GM12878 (cell line): ENCODE measurements around the gene CDH8. TPM values are rescaled to one million over a fixed set of nuclear protein-coding genes. Genes with fewer than 3 reads are reported as not detected.

Source experiments
- ATAC-seq: fragments of 200-7000 bp; cut with Tn5 transposase; 3 replicates; pipeline ENCODE4 v1.9.1; 2020; ENCODE audit warnings: mild to moderate bottlenecking, moderate library complexity
- BruUV-seq: library from RNA; stranded (reverse); fragments of 400-500 nt; replicated peaks from 2 replicates; lab custom pipeline; 2021; lab: Mats Ljungman, UMichigan
- CTCF ChIA-PET: fragments of 300-600 bp; sonication (Branson Sonifier 250); formaldehyde crosslinking; extraction: SDS; loops from one replicate; lab custom pipeline; 2021; ENCODE audit warnings: inconsistent platforms; lab: Yijun Ruan, JAX
- POLR2A ChIA-PET: fragments of 350-600 bp; formaldehyde crosslinking; extraction: SDS; loops from one replicate; lab custom pipeline; 2021; ENCODE audit warnings: inconsistent platforms; lab: Charles Lee
- RAD21 ChIA-PET: fragments of 300-600 bp; sonication (Branson Sonifier 250); formaldehyde crosslinking; loops from one replicate; lab custom pipeline; 2023; ENCODE audit warnings: antibody characterized with exemption; ENCODE audit not compliant: unreplicated experiment; lab: Charles Lee
- SMC1A ChIA-PET: fragments of 300-600 bp; sonication (Branson Sonifier 250); formaldehyde crosslinking; loops from one replicate; lab custom pipeline; 2023; ENCODE audit not compliant: unreplicated experiment, uncharacterized antibody; lab: Charles Lee
- DNase-seq: peaks from one replicate; pipeline ENCODE4 v3.0.0-alpha.2; 2011; ENCODE audit warnings: low read depth, low spot score
- FAIRE-seq: peaks from 3 replicates; lab custom pipeline; 2011; peaks lifted over from hg19 to GRCh38; lab: Jason Lieb, UNC
- H2AFZ ChIP-seq: 2 replicates; pipeline ENCODE4 v1.6.0; 2011; ENCODE audit warnings: low read depth, low read length, control low read depth; ENCODE audit not compliant: control insufficient read depth
- H3K27ac ChIP-seq: 2 replicates; pipeline ENCODE4 v1.5.1; 2011; ENCODE audit warnings: control low read depth; ENCODE audit not compliant: control insufficient read depth, insufficient read depth
- H3K27me3 ChIP-seq, 2 experiments: replicated peaks in 1 of 2; 2 replicates each; pipeline versions ENCODE4 v1.6.0 to v1.6.1; 2011; ENCODE audit warnings: low read length in 1 of 2; ENCODE audit not compliant: control insufficient read depth in 2 of 2, insufficient read depth in 2 of 2
- H3K36me3 ChIP-seq, 2 experiments: 2 replicates each; pipeline ENCODE4 v1.5.1; 2011; ENCODE audit warnings: low read length in 1 of 2; ENCODE audit not compliant: control insufficient read depth in 2 of 2, insufficient read depth in 2 of 2
- H3K4me1 ChIP-seq: 2 replicates; pipeline ENCODE4 v1.6.1; 2011; ENCODE audit warnings: mild to moderate bottlenecking, low read length, moderate library complexity, mixed read lengths; ENCODE audit not compliant: control insufficient read depth, insufficient read depth
- H3K4me2 ChIP-seq: 2 replicates; pipeline ENCODE4 v1.6.0; 2011; ENCODE audit warnings: control low read depth; ENCODE audit not compliant: control insufficient read depth, insufficient read depth
- H3K4me3 ChIP-seq: fragments of 200-600 bp; sonication (generic); 2 replicates; pipeline ENCODE4 v1.5.1; 2016
- H3K79me2 ChIP-seq: 2 replicates; pipeline ENCODE4 v1.6.0; 2011; ENCODE audit warnings: low read length; ENCODE audit not compliant: control insufficient read depth, insufficient read depth
- H3K9ac ChIP-seq: 2 replicates; pipeline ENCODE4 v1.8.0; 2011; ENCODE audit warnings: low read length, control low read depth, mixed read lengths; ENCODE audit not compliant: control insufficient read depth, insufficient read depth
- H3K9me3 ChIP-seq: replicated peaks from 3 replicates; pipeline ENCODE4 v1.5.1; 2011; ENCODE audit warnings: mild to moderate bottlenecking, low read length; ENCODE audit not compliant: control insufficient read depth, insufficient read depth
- H4K20me1 ChIP-seq: 2 replicates; pipeline ENCODE4 v1.6.0; 2011; ENCODE audit not compliant: control insufficient read depth, insufficient read depth
- FOS ChIP-seq: IDR thresholded peaks from 3 replicates; pipeline ENCODE4 v1.6.1; 2011; ENCODE audit warnings: borderline replicate concordance; ENCODE audit not compliant: insufficient read length; ENCODE audit errors: extremely low read depth
- HDGF ChIP-seq: fragments of 450-650 bp; IDR thresholded peaks from 2 replicates; pipeline ENCODE4 v1.6.1; 2016; ENCODE audit warnings: antibody characterized with exemption
- KDM1A ChIP-seq: fragments of 200-600 bp; sonication (generic); IDR thresholded peaks from 2 replicates; pipeline ENCODE4 v1.6.1; 2016; ENCODE audit warnings: borderline replicate concordance
- KLF5 ChIP-seq: fragments of 450-650 bp; IDR thresholded peaks from 2 replicates; pipeline ENCODE4 v1.6.1; 2014; ENCODE audit warnings: mild to moderate bottlenecking; ENCODE audit not compliant: partially characterized antibody
- POLR2A ChIP-seq: IDR thresholded peaks from 2 replicates; pipeline ENCODE4 v1.6.1; 2011; ENCODE audit warnings: low read depth, mild to moderate bottlenecking, low read length
- POU2F2 ChIP-seq: IDR thresholded peaks from 3 replicates; pipeline ENCODE4 v1.6.1; 2011; ENCODE audit warnings: low read depth, mild to moderate bottlenecking, low read length, borderline replicate concordance
- WGBS: methylation state at CpG from one replicate; pipeline ENCODE4 v1.1.6; 2016; ENCODE audit warnings: low lambda C conversion rate; ENCODE audit not compliant: insufficient replicate concordance, insufficient coverage; ENCODE audit errors: missing lambda C conversion rate; 5-methylcytosine and 5-hydroxymethylcytosine counted together
- in situ Hi-C: fragments of 300-500 bp; cut with MboI; formaldehyde crosslinking; loops from 9 replicates; pipeline ENCODE4 v1.14.3; 2018; ENCODE audit warnings: mixed read lengths
- intact Hi-C: fragments of 100-400 bp; cut with micrococcal nuclease; formaldehyde crosslinking; loops from one replicate; pipeline ENCODE4 v1.14.2; 2022; ENCODE audit not compliant: unreplicated experiment
- polyA plus RNA-seq, 11 experiments: library from polyadenylated mRNA; depleted of rRNA in 4 of 11; unstranded in 6 of 11; stranded (reverse) in 5 of 11; fragments of >200 nt; fragmentation: Nextera tagmentation in 4 of 11; fragmentation: Illumina TruSeq in 1 of 11; extraction: Ambion mirVana in 4 of 11; extraction: Trizol in 1 of 11; gene quantifications; 1 replicate in 1 of 11; 2 replicates in 10 of 11; pipeline versions ENCODE4 v1.2.1 to v1.2.3, GENCODE V29; 2011 to 2016; ENCODE audit warnings: inconsistent platforms in 2 of 11, missing spikeins in 2 of 11, low read depth in 1 of 11
- total RNA-seq, 4 experiments: library from RNA; depleted of rRNA in 3 of 4; stranded (reverse); fragments of >200 nt in 3 of 4; fragmentation: Illumina TruSeq in 1 of 4; extraction: Trizol in 1 of 4; gene quantifications; 2 replicates each; pipeline versions ENCODE4 v1.2.1 to v1.2.3, GENCODE V29; 2013 to 2021
- TF ChIP-seq, protein P1 (sequence below): IDR thresholded peaks from 2 replicates; pipeline ENCODE4 v1.6.1; 2012; ENCODE audit warnings: improper control_type of control experiment, low read depth, low read length; ENCODE audit not compliant: insufficient replicate concordance

CDH8 gene
- total and polyA plus RNA-seq, 10 of the 15 experiments (the other 5 are each of a cell fraction or from before 2014, with no cell fraction given) = 0.13 to 0.68 (median 0.25) TPM; not detected in 3

DNA sequence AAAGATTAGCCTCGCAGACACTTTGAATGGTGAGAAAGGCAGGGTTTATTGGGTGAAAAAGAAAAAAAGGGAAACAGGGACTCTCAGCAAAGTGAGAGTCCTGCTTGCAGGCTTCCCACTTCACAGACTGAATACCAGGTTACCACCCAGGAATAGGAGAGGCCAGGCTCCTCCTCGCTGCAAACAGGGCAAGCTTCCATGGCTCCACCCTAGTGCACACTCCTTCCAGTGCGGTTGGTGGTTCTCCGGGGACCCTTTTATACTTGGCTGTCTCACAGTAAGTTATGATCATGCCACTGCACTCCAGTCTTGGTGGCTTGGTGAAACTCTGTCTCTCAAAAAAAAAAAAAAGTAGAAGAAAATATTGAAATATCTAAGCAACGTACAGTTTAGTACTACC, 30.5 kb upstream of the CDH8 start (continued):
- TF ChIP-seq, protein P1, sequence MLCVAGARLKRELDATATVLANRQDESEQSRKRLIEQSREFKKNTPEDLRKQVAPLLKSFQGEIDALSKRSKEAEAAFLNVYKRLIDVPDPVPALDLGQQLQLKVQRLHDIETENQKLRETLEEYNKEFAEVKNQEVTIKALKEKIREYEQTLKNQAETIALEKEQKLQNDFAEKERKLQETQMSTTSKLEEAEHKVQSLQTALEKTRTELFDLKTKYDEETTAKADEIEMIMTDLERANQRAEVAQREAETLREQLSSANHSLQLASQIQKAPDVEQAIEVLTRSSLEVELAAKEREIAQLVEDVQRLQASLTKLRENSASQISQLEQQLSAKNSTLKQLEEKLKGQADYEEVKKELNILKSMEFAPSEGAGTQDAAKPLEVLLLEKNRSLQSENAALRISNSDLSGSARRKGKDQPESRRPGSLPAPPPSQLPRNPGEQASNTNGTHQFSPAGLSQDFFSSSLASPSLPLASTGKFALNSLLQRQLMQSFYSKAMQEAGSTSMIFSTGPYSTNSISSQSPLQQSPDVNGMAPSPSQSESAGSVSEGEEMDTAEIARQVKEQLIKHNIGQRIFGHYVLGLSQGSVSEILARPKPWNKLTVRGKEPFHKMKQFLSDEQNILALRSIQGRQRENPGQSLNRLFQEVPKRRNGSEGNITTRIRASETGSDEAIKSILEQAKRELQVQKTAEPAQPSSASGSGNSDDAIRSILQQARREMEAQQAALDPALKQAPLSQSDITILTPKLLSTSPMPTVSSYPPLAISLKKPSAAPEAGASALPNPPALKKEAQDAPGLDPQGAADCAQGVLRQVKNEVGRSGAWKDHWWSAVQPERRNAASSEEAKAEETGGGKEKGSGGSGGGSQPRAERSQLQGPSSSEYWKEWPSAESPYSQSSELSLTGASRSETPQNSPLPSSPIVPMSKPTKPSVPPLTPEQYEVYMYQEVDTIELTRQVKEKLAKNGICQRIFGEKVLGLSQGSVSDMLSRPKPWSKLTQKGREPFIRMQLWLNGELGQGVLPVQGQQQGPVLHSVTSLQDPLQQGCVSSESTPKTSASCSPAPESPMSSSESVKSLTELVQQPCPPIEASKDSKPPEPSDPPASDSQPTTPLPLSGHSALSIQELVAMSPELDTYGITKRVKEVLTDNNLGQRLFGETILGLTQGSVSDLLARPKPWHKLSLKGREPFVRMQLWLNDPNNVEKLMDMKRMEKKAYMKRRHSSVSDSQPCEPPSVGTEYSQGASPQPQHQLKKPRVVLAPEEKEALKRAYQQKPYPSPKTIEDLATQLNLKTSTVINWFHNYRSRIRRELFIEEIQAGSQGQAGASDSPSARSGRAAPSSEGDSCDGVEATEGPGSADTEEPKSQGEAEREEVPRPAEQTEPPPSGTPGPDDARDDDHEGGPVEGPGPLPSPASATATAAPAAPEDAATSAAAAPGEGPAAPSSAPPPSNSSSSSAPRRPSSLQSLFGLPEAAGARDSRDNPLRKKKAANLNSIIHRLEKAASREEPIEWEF = no peak
- no peak for TF ChIP-seq KDM1A
- TF ChIP-seq FOS = no peak
- no peak for TF ChIP-seq POU2F2
- TF ChIP-seq KLF5 = no peak
- no peak for TF ChIP-seq HDGF

DNA sequence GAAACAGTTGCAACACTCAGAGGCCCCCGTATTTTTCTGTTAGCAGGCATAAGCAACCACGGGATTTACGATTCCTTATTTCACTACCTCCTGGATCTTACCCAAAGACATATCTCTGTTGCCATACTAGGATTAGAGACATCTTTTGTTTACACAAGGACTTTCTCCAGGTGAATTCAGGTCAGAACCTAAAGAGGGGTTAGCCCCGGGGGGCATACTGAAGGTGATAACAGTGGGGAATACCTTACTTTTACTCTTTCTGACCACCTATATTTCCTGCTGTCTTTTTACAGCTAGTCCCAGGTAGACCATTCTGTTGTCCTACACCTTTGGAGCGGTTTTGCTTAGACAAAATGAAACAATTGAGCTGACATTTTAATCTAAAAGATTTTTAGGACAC, 27.9 kb upstream of the CDH8 start:
- in situ Hi-C loops (no loop called here), intact Hi-C loops (no loop called here)
- no peaks in the 10 kb centered on the region for H3K79me2 ChIP-seq
- no peak overlapping the region for H3K4me2 ChIP-seq
- POLR2A ChIA-PET = no interaction called here
- ATAC-seq (no peak), FAIRE-seq (no peak), DNase-seq (no peak)
- no peaks in the 10 kb centered on the region for H3K9me3 ChIP-seq
- H3K36me3 ChIP-seq = no peaks in the 10 kb centered on the region
- H3K27ac ChIP-seq = no peak overlapping the region
- TF ChIP-seq POLR2A = no peak
- H3K4me1 ChIP-seq = no peaks in the 10 kb centered on the region
- no peaks in the 10 kb centered on the region for H3K27me3 ChIP-seq
- no peak overlapping the region for H3K9ac ChIP-seq
- RAD21 ChIA-PET = no interaction called here
- H4K20me1 ChIP-seq = no peaks in the 10 kb centered on the region
- CTCF ChIA-PET = interaction anchor here (1.0 to 1.7 kb wide), 2 partner anchors 14 to 15 kb away, joined by 4 to 7 read pairs; no protein-coding TSS in a partner anchor
- 40% methylated on average over 5 of the region's 5 CpGs for WGBS
- BruUV-seq = no TSS peak
- no peak overlapping the region for H3K4me3 ChIP-seq
- no peak overlapping the region for H2AFZ ChIP-seq
- SMC1A ChIA-PET = interaction anchor here (0.7 kb wide), 1 partner anchor 128 kb away, joined by 3 read pairs; no protein-coding TSS in a partner anchor
